GM18502 (cell line): ENCODE measurements around the gene NTHL1.

Experiments
- ATAC-seq: cut with Tn5 transposase; IDR thresholded peaks from one replicate; pipeline ENCODE4 v1.9.1; 2021; ENCODE audit warnings: mild to moderate bottlenecking; ENCODE audit not compliant: unreplicated experiment, poor library complexity

The NTHL1 gene

DNA sequence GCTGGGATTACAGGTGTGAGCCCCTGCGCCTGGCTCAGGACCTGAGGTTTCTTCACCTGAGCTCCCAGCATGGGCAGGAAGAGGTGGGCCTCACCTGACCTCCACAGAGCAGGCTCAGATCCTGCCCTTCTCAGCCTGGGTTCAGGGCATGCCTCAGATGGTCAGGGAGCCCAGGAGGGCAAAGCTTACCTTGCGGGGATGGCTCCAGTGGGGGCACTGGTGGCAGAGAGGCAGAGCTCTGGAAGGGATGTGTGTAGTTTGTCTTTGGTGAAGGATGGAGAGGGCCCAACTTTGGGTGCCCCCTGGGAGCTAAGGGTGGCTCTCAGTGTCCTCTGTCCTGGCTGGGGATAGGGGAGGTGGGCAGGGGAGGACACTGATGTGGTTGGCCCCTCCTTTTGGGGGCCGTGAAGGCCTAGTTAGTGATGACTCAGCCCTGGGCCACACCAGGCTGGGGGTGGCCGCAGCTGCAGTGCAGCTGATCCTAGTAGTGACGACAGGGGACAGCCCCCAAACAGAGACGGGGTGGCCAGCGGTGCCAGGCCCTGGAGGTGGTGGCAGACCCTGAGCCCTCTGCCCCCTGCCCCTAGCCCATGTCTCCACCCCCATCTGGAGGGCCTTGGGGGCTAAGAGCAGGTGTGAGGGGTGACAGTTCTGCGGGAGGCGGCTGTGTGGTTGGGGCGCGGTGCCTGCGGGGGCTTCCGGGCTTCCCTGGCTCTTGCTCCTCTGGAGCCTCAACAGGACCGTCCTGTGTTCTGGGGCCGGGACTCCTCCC is 15.2 kb downstream of the NTHL1 start:
- no peak for ATAC-seq

DNA sequence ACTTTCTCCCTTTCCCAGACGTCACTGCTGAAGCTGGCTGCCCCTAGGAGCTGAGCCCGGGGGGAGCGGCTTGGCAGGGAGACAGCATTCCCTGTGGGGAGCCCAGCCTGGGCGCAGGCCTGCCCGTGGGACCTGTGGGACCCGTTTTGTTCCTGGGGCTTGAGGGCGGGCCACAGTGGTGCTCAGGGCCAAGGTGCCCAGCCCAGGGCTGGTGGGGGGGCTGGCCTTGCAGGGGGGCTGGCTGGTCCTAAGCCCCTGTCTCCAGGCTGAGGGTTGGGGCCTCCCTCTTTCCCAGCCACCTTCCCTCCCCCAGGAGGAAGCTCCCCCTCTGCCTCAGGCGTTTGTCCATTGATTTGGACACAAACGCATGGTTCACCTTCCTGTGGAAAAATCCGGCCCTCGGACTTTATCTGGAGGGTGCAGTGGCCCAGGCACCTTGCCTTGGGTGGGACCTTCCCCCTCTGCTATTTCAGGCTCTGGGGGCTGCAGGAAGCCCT is 16.5 kb downstream of the NTHL1 start:
- ATAC-seq = no peak

DNA sequence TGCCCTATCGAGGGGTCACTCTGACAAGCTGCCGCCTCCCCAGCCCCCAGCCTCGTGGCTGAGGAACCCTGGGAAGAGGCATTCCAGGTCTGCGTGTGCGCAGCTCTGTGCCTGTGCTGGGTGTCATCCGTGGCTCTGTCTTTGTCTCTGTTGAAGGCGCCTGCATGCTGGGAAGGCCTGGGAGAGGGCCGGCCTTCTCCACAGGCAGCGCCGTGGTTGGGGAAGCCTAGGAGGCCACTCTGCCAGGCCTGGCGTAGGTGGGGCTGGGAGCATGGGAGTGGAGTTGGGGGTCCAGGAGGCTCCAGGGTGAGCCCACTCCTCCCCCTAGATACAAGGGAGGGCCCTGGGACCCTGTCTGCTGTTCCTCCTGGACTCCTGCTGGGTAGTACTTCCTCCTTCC is 17.6 kb downstream of the NTHL1 start:
- ATAC-seq = no peak

- ATAC-seq = no peak
These were observed 18.3 kb downstream of the NTHL1 start for GRCh38 chr16:2029350-2029749.

GRCh38 chr16:2028620-2029220 is 18.9 kb downstream of the NTHL1 start:
- ATAC-seq = no peak

DNA sequence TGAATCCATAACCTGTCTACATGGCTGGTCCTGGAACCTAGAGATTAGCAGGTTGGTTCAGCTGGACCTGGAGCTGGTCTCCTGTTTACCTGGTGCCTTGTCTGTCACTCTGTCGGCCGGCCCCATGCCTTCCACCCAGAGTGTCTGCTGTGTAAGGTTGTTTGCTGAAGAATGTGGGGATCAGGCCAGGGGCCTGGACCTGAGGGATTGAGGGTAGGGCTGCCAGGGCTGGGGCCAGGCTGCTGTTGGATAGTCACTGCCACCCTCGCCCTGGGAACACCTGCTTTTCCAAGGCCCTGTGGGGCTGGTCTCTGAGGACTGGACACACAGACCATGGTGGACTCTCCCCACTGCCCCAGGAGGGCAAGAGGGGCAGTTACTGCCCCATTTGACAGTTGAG is 19.5 kb downstream of the NTHL1 start:
- no peak for ATAC-seq

GRCh38 chr16:2027024-2028010 is 20.3 kb downstream of the NTHL1 start:
- no peak for ATAC-seq

DNA sequence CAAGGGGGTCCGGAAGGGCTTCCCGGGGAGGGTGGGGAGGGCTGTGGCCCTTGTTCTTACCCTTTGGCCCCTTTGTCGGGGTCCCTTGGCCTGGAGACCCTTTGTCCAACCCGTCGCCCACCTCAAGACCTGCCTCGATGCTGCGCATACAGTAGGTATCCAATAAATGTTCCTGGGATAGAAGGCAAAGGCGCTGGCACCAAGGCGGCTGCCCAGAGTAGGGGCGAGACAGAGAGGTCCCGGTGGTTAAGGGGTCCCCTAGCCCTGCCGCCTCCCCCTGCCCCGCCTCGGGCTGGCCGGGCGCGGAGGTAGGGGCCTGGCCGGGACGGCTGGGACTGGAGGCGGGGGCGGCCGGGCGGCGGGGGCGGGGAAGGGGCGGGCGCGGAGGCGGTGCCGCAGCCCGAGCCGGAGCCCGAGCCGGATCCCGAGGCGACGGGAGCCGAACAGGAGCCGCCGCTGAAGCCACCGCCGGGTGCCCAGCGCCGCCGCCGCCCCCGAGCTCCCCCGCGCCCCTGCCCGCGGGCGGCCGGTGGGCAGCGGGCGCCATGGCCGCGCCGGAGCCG is 21.1 kb downstream of the NTHL1 start, which contains the start of gene NHERF2:
Gene NHERF2, plus strand, starts transcription at position 442 of the 563 bp plus-strand sequence. Its CDS starts 104 bp downstream, at position 546.
- ATAC-seq = no peak

DNA sequence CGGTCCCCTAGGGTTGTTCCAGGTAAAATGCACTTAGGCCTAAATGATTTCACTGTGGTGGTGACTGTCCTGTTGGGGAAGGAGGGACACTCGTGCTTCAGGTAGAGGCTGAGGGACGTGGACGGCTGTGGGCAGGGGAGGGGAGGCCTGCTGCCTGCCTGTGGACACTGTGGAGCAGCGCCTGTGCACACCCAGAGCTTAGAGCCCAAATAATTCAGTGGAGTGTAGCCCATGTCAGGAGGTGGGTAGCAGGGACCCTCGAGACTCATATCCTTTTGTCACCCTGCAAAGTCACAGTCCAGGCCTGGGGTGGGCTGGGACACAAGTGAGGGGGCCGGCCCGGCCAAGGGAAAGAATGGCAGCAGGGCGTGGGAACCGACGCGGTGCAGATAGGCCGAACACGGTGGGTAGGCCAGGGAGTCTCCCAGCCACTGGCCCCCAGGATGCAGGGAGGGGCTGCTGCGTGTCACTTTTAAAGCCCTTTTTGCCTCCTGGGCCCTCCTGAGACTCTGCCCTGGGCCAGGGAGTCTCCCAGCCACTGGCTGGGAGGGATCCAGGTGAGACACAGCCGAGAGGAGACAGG is 21.7 kb downstream of the NTHL1 start:
- no peak for ATAC-seq

- ATAC-seq = no peak
These were observed 22.4 kb downstream of the NTHL1 start for GRCh38 chr16:2025251-2025650.

- ATAC-seq = no peak
These were observed 23.6 kb downstream of the NTHL1 start for GRCh38 chr16:2024032-2024420.

- no peak for ATAC-seq
These were observed 24.3 kb downstream of the NTHL1 start for GRCh38 chr16:2023092-2024031.

GRCh38 chr16:2022723-2023091 is 24.9 kb downstream of the NTHL1 start:
- ATAC-seq = no peak

- ATAC-seq = no peak
These were observed 27.5 kb downstream of the NTHL1 start for GRCh38 chr16:2019921-2020831.

DNA sequence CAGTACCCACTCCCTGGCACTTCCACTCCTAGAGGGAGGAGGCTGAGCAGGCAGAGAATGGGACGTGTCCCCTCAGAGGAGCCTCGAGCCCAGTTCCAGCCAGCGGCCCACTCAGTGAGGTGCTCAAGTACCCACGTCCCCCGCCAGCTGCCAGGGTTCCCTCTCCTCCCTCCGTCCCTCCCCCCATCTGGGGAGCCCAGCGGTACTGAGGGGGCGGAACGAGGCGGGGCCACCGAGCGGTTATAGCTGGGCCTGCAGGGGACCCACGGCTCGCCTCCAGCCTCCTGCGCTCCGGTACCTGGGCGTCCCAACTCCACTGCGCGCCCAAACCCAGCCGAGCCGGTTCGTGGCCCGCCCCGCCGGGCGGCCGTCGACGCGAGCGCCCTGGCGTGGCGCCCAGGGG is 28.1 kb downstream of the NTHL1 start, which contains the start of gene NPW:
Gene NPW, plus strand, starts transcription at position 268 of the 403 bp plus-strand sequence.
- ATAC-seq = no peak

- ATAC-seq = no peak
These were observed 31.2 kb downstream of the NTHL1 start for GRCh38 chr16:2016407-2016922.

- no peak for ATAC-seq
These were observed 31.8 kb downstream of the NTHL1 start for GRCh38 chr16:2015947-2016208.
